Effector CD8-positive, alpha-beta T cell (primary cell): ENCODE data around the gene GRIK2.

Experiments used
- DNase-seq: peaks from one replicate; lab custom pipeline; 2025; lab: John Stamatoyannopoulos, UW

Gene GRIK2

GRCh38 chr6:101454106-101454676, 60.7 kb downstream of the GRIK2 start:
- no peak for DNase-seq

DNA sequence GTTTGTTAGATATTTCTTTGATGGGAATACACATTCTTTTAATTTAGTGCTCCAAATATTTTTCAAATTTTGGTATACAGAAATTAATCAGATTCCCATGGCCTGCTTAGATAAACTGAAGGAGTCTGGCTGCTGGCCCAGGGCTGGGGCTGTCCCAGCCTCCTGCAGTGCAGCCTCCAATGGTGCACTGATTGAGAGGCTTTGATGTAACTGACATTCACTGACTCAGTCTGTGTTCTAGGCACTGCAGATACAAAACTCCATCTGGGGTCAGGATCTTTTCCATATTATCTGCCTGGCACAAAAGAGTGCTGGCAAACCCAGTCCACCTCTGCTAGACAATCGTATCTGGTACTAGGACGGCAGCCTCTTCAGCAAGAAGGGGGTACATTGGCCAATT, 64.8 kb downstream of the GRIK2 start:
- no peak for DNase-seq

- no peak for DNase-seq
Observed at GRCh38 chr6:101458826-101459225, 65.3 kb downstream of the GRIK2 start.

- DNase-seq: no peak
Observed at GRCh38 chr6:101462576-101462975, 69.1 kb downstream of the GRIK2 start.

DNA sequence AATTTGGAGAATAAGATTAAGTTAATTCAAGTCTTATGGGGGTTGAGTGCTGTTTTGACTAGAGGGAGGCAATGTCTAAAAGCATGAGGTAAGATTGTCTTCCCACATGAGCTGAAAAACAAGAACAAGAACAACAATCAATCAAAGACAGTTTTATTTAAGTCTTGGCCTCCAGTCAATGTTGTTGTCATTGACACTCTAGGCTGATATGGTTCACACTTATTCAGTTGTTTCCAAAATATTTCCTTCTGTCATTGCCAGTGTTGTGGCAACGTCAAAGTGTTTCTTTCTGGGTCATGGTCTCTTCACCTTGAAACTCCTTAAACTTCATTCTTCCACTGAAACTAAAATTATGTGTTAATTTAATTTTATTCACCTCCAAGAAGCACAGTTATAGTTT, 72.4 kb downstream of the GRIK2 start:
- DNase-seq: no peak

DNA sequence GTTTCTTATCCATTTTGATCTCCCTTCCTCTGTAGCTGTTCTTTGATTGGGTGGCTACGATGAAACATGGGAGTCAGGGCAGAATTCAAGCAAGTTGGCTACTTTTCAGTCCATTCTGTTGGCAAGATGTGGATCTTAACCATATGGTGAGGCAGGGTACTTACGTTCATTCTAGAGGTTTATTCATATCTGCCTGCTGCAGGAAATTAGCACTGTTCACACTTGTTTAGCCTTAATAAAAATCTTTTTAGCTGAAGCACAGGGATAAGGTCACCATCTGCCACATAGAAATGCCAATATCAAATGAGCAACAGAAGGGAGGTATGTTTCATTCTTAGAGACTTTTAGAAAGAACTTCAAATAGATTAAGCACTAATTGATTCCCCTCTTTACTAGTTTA, 83.9 kb downstream of the GRIK2 start:
- DNase-seq: no peak

GRCh38 chr6:101478891-101479290, 85.4 kb downstream of the GRIK2 start:
- DNase-seq: no peak

DNA sequence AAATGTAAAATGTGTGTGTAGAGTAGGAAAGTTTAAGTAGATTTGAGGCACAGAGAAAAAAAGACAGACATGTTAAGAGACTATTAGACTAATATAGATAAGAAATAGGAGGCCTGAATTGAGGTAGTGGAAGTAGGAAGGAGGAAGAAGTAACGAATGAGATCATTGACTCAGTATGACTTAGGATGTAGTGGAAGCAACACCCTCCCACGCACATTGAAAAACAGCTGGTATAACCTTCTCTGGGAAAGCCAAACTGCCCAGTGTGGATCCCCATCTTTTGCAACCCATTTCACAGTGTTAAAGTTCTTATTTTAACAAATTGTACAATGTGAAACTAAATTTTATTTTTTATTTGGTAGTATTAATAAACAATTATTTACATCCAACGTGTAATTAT, 89.1 kb downstream of the GRIK2 start:
- DNase-seq: no peak

- no peak for DNase-seq
Observed at GRCh38 chr6:101484781-101485180, 91.3 kb downstream of the GRIK2 start.

DNA sequence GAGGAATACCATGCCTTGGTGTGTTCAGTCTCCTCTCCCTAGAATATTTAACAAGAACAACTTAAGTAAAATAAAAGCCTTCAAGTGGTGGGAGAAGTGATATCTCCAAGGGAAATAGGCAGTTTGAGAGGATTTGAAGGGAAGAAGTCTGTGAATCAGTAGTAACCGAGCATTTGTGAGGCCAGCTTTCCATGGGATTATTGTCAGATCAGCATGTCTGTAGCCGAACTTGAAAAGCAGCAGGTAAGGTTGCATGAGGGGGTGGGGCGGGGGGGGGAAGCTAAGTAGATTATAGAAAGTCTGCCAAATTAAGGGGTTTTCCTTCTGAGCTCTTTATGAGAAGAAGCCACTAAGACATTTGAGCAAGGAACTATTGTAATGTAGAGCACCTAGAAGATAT, 92.6 kb downstream of the GRIK2 start:
- no peak for DNase-seq

- no peak for DNase-seq
Observed at GRCh38 chr6:101486726-101487125, 93.2 kb downstream of the GRIK2 start.

- DNase-seq: no peak
Observed at GRCh38 chr6:101489456-101489855, 95.9 kb downstream of the GRIK2 start.

GRCh38 chr6:101490857-101491256, 97.3 kb downstream of the GRIK2 start:
- DNase-seq: no peak

- no peak for DNase-seq
Observed at GRCh38 chr6:101502818-101503217, 109.3 kb downstream of the GRIK2 start.

DNA sequence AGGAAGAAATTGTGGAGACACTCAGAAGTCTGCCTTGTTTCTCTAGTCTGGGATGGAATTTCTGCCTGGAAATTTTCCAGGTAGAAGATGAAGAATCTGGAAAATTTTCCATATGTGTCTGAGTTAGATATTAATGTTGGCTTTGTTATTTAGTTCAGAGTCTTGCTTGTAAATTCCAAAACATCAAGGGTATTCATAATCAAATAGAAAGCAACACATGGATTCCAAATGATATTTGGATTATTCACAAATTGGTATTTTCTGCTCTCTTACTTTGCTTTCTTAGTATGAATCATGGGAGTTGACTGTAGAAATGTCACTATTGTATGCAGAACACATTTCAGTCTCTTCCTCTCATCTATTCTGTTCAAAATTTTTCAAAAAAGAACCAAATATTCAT, 116.0 kb downstream of the GRIK2 start:
- DNase-seq: no peak

- DNase-seq: no peak
Observed at GRCh38 chr6:101513181-101513580, 119.7 kb downstream of the GRIK2 start.

- no peak for DNase-seq
Observed at GRCh38 chr6:101516578-101516977, 123.1 kb downstream of the GRIK2 start.

- DNase-seq: no peak
Observed at GRCh38 chr6:101517632-101518031, 124.1 kb downstream of the GRIK2 start.

GRCh38 chr6:101522254-101522653, 128.7 kb downstream of the GRIK2 start:
- no peak for DNase-seq

DNA sequence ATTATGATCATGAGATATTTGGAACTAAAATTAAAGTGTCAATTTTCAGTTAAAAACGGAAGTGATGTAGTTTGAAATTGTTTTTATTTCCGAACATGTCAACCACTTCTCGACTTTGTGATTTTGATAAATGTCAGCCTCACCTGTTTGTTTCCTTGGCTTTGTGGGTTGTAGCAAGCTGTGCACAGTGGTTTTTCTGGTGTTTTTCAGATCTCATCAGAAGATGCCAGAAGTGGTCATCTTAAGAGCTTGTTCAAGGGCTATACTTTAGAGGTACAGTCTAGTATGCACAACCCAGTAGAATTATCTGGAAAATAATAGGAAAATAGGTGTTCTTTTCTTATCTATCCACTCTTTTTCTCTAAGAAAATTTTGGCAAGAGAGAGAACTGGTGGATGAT, 134.0 kb downstream of the GRIK2 start:
- DNase-seq: no peak

GRCh38 chr6:101528801-101529200, 135.3 kb downstream of the GRIK2 start:
- DNase-seq: no peak

DNA sequence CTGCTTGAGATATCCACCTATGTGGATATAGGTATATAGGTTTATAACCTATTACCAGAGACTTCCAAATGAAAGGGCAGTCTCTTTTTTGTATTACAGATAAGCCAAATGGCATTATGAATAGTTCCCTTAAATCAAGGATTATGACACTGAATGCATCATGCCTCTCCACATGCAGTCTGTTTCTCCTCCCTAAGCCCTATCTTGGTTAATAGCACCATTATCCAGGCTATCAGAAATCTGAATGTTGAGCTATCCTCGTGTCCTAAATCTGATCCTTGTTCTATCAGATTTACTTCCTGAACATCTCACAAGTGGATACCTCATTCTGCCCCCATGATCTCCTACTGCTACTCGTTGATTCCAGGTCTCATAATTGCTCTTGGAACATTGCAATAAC, 138.0 kb downstream of the GRIK2 start:
- DNase-seq: no peak

DNA sequence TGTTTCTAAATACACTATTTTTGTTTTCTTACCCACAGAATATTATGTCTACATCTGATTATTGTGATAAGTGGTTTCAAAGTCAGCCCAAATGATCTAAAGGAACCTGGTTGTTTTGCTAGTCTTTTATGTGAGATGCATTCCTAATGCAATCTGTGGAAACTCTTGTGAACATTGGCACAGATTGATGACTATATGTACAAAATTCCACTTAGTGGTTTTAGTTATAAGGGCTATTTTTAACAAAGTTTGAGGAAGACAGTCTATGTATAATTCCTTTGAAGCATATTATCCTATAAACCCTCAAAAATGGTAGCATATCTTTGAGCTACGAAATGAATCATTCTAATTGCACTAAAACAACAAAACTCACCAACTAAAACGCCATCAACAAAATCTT, 140.9 kb downstream of the GRIK2 start:
- DNase-seq: no peak

- no peak for DNase-seq
Observed at GRCh38 chr6:101534821-101535220, 141.3 kb downstream of the GRIK2 start.
